Renal cortex interstitium (tissue), 11 donors: ENCODE measurements around the gene CSRNP3. TPM values are rescaled to one million over a fixed set of nuclear protein-coding genes. Genes with fewer than 3 reads are reported as not detected.
A peak's percentile ranks its signal among the peaks of the same experiment; 100 is the strongest.
"Not testable (repeated sequence)": the region's sequence is repeated elsewhere in the genome, so short reads cannot be mapped to it uniquely, and the experiment has no call there.

Source experiments
- DNase-seq, 11 donors: peaks; one replicate each; pipeline ENCODE4 v3.0.0-alpha.2; 2013; ENCODE audit warnings: low read depth in 9 of 11, low spot score in 4 of 11; ENCODE audit errors: extremely low read depth in 1 of 11
- polyA plus RNA-seq, 3 donors: library from polyadenylated mRNA; unstranded; fragments of 120-200 nt; gene quantifications; one replicate each; pipeline ENCODE4 v1.2.1, GENCODE V29; 2013; ENCODE audit not compliant: insufficient read length in 3 of 3

Gene CSRNP3
- polyA plus RNA-seq, 3 donors: 9.5 to 10.5 (median 9.9) TPM

DNA sequence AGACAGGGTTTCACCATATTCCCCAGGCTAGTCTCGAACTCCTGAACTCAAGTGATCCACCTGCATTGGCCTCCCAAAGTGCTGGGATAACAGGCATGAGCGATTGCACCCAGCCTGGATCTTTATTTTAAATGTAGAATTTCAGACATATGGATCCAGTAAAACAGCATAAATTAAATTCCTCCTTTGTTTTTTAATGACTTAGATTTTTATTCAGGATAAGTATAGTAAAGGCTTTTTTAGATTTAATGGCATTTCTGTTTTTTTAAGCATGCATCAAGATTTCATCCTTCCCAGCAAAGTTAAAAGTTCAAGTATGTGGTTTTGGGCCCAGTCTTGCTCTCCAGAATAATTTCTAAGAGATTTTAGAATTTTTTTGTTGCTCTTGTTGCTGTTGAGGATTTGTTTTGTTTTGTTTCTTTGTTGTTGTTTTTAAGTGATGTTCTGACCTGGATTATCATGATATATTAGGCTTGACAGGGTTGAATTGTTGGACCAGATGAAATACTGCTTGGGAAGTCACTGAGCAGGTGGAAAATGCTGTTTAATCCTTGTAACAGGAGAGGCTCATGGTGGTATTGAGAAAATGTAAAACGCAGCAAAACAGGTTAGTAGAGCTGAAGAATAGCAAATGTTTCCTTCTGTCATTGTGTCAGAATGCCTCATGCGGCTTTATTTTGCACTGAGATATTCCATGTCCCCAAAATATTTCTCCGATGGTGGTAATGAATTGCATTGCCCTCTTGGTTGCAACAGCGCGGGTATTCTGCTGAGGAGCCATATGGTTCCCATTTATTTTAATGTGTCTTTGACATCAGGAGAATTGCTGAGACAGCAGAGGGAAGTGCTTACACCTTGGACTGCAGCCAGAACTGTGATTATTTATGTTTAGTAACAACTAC is 176.7 kb downstream of the CSRNP3 start:
- DNase-seq: peak; percentile 22 to 65 (median 40)

DNA sequence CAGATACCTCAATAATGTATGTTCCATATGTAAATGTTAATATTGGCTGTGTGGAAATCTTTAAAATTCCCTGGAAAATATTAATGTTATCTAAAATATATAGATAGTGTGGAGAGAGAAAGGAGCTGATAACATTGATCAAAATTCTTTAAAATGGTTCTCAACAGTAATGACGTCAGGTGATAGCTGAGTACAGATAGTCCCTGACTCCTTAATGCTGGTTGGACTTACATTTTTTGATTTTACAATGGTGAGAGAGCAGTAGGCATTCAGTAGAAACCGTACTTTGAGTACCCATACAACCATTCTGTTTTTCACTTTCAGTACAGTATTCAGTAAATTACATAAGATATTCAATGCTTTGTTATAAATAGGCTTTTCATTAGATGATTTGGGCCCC is 177.9 kb downstream of the CSRNP3 start:
- no peak for DNase-seq

DNA sequence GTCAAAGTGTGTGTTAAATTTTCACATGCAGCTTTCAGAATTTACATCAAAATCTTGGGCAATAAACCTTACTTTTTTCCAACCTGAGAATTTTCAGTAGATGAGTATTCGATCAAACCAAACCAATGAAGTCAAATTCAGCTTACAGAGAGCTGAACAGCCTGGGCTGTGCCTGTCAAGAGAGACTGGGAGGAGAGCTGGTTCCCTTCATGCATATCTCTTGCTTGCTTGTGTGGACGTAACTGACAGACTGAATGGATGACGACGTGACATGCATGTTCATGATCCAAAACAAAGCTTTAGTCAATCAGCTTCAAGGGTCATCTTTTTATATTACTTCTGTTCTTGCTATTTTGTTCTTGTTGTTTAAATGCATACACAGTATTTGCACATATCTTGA is 179.3 kb downstream of the CSRNP3 start:
- DNase-seq: no peak

DNA sequence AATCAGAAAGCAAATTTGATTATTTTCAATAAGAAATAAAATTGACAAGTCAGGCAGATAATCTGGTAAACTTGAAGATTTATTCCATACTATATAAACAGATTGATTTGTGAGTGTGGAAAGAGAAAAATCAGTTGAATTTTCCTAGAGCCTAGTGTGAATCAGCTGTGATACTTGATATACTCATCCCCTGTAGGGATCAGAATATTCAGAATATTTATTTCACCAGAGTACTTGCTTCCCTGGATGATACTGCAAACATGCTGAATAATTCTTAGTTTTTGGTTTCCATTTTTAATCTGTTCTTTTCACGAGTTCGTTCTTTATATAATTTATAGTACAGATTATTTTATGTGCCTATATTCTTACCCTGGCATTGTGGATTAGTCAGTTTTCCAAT is 181.7 kb downstream of the CSRNP3 start:
- DNase-seq: no peak

DNA sequence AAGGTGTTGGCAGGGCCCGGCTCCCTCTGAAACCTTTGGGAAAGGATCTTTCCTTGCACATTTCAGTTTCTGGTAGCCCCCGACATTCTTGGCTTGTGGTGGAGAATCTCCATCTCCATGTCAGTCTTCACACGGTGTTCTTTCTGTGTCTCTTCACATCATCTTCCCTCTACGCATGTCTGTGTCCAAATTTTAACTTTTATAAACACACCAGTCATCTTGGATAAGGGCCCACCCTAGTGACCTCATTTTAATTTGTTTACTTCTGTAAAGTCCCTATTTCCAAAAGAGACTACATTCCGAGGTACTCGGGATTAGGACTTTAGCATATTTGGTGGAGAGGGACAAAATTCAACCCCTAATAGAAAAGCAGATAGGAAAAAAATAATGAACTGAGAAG is 186.2 kb downstream of the CSRNP3 start:
- no peak for DNase-seq

DNA sequence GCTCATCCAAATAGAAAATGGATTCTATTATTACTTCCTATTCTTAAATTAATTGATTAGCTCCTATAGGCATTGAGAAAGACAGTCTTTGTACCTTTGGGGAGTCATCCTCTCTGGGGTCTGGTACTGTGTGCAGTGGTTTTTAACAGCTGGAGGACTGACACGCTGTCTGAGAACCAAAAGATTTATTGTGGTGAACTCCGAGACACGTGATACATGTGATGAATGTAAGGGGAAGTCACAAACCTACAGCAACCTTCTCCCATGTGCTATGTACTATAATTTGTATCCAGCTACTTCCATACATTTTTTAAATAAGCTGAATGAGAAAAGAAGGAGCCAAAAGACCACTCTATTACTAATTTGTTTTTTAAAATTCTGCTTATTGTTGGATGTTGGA is 190.9 kb downstream of the CSRNP3 start:
- no peak for DNase-seq

DNA sequence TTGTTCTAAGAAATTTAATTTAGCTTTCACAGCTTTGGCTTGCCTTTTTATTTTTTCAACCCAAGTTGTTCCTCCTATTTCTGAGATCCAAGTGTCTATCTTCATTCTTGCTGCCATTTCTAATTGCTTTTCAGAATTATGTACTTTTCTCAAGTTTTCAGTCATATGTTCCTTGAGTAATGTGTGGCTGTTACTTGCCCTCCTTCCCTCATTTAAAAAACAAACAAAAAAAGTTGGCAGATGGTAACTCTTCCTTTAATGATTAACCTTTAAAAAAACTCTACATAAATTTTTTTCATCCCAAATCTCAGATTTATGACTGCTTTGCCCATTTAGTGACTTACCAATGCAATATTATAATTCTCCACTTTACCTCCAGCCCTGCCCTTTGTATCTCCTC is 193.2 kb downstream of the CSRNP3 start:
- no peak for DNase-seq

DNA sequence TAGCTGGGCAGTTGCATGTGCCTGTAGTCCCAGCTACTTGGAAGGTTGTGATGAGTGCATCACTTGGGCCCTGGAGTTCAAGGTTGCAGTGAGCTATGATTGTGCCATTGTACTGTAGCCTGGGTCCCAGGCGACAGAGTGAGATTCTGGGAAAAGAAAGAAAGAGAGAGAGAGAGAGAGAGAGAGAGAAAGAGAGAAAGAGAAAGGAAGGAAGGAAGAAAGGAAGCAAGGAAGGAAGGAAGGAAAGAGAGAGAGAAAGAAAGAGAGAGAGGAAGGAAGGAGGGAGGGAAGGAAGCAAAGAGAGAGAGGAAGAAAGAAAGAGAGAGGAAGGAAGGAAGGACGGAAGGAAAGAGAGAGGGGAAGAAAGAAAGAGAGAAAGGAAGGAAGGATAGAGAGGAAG is 196.1 kb downstream of the CSRNP3 start:
- no peak for DNase-seq

DNA sequence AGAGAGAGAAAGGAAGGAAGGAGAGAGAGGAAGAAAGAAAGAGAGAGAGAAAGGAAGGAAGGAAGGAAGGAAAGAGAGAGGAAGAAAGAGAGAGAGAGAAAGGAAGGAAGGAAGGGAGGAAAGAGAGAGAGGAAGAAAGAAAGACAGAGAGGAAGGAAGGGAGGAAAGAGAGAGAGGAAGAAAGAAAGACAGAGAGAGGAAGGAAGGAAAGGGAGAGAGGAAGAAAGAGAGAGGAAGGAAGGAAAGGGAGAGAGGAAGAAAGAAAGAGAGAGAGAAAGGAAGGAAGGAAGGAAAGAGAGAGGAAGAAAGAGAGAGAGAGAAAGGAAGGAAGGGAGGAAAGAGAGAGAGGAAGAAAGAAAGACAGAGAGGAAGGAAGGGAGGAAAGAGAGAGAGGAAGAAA is 196.6 kb downstream of the CSRNP3 start:
- not testable (repeated sequence) for DNase-seq

DNA sequence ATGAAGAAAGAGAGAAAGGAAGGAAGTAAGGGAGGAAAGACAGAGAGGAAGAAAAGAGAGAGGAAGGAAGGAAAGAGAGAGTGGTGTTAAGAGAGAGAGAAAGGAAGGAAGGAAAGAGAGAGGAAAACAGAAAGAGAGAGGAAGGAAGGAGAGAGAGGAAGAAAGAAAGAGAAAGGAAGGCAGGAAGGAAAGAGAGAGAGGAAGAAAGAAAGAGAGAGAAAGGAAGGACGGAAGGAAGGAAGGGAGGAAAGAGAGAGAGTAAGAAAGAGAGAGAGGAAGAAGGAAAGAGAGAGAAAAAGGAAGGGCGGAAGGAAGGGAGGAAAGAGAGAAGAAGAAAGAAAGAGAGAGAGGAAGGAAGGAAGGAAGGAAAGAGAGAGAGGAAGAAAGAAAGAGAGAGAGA is 197.1 kb downstream of the CSRNP3 start:
- no peak for DNase-seq

DNA sequence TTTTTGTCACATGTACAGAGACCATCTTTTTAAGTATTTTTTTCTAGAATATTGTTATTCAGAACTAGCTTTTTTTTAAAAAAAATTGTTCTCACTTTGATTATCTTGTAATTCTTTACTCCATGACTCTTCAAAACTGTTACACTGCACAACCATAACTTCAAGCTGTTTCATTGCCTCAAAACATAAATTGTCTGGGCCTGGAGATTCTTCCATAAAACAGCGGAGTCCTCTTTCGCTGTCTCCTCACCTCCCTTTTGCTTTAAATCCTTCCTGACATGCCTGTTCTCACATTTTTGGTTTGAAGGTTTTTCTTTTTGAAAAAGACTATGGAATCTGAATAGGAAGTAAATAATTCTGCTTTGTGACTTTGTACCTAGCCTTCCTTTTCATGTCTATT is 197.9 kb downstream of the CSRNP3 start:
- DNase-seq: no peak

DNA sequence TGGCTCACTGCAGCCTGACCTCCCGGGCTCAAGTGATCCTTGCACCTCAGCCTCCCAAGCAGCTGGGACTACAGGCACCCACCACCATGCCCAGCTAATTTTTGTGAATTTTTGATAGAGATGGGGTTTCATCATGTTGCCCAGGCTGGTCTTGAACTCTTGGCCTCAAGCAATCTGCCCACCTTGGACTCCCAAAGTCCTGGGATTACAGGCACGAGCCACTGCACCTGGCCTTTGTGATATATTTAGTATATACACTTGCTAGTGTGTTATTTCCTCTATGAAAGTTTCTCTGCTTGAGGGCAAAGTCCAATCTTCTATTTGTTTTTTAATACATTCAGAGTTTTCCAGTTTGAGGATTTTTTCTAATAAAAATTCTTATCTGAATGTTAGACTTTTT is 205.3 kb downstream of the CSRNP3 start:
- DNase-seq: no peak

DNA sequence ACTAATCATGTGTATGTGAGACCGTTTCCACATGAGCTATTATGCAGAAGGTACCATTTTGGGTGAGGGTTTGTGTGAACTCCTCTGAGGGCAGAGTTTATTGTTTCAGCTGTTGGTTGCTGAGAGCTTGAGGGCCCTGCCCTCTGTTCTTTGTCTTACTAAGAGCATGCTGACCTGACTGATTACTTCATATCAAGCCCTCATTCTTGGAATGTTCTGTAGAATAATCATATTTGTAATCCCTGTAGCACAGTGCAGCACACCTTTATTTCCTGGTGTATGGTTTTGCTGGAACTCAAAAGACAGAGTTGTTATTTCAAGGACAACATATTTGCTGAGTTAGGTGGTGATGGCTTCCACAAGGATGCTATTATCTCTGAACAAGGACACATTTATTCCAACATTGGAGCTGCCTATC is 206.1 kb downstream of the CSRNP3 start:
- no peak for DNase-seq

DNA sequence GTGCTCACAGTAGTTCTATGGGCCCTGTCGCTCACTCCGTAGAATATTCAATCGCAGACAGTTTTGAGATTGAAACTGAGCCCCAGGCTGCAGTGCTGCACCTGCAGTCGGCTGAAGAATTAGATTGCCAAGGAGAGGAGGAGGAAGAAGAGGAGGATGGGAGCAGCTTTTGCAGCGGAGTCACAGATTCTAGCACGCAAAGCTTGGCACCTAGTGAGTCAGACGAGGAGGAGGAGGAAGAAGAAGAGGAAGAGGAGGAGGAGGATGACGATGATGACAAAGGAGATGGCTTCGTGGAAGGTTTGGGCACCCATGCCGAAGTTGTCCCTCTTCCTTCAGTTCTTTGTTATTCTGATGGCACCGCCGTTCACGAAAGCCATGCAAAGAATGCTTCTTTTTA is 209.4 kb downstream of the CSRNP3 start:
- no peak for DNase-seq

DNA sequence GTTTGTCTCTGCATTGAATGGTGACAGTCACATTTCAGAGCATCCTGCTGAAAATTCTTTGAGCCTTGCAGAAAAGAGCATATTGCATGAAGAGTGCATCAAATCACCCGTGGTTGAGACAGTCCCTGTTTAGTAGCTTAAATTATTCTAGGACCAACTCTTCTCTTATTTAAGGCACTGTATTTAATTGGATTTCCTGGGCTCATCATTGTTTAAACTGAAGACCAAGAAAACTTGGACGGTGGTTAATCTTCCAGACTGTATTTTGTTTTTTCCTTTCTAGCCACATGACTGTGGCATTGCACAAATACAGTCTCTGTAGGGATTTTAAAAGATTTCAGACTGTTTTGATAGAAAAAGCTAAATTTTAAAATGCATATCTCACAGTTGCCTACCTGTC is 210.1 kb downstream of the CSRNP3 start:
- no peak for DNase-seq

DNA sequence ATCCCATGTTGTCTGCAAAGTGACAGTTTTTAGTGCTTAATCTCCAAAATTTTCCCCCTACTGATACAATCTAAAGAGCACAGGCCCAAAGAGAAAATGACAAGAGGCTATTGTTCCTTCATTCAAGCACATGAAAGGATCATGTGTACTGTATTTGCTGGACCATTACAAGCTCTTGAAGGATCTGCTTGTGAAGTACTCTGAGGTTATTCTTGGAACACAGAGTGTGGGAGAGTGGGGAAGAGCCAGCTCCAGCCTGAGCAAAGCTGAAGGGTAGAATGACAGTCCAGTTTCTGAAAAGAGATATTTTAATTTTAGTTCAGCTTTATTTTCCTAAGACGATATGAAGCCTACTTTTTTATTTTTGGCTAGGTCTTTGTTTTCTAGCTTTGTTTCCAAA is 212.3 kb downstream of the CSRNP3 start:
- no peak for DNase-seq

DNA sequence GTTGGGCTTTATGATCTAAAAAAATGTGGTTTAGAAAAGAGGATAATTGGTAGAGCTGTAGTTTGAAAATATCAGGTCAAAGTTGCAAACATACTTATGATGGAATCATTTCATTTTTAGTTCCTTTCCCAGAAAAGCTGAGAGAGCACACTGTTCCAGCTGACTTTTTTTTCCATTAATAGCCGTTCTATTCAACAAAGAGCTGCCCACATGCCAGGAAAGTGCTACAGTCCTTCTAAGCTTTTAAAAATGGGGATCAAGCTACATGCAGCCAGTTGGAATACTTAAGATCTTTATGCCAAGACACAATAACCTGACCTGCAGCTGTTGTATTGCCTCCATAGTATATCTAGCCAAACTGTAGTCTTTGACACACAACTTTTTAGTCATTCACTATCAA is 213.0 kb downstream of the CSRNP3 start:
- no peak for DNase-seq

DNA sequence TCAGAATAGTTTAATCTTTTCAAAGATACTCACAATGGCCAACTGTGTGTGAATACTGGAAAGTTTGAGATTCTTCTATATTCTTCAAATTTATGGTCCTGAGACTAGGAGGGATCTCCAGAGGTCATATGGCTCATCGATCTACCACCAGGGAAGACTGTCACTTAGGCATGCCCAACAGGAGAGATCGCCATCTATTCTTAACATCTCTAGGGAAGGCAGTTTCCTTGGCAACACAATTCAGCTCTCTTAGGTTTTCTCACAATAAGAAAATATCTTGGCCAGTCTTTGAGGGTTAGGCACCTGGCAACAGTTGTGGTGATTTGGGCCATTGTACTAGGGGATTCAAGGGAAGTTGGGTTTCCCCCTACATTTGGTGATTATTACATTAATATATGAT is 217.3 kb downstream of the CSRNP3 start:
- no peak for DNase-seq

DNA sequence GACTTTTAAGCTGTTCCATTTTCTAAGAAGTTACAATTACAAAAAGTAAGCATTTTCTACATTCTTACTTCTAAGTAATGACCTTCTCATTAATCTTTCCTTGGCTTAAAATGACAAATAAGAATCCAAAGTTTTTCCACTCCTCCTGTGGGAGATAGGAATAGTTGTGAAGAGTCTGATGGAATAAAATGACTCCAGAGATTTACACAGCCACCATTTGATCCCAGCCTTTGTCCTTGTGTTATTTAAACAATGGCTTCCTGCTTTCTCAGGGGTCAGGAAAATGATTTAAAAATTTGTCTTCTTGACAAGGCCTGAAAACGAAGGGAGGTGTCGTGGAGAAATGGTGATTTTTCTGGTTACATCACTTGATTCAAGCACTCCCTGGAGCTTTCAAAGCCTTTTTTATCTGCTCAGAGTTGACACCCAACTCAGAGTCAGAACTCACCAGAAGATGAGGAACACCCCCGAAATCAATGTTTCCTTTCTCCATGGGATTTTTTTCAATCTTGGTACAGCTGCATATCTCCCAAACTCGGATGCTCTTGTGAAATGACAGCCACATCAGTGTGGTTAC is 218.0 kb downstream of the CSRNP3 start:
- DNase-seq: no peak

DNA sequence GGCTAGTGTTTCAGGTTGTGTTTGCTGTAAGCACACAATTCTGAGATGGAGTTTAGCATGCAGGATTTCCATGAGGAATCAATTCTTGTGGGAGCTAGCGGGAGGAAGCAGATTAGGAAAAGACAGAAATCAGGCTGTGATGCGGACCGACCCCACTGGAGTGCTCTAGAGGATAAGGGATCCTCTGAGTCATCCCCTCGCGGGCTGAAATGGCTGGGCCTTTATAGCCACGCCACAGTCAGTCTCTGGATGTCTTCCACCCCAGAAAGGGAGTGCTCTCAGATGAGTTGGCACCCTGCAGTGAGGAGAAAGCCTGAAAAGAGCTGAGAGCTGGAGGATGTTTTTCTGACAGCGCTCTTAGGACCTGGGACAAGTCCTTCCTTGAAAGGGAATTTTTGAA is 222.1 kb downstream of the CSRNP3 start:
- DNase-seq: no peak

DNA sequence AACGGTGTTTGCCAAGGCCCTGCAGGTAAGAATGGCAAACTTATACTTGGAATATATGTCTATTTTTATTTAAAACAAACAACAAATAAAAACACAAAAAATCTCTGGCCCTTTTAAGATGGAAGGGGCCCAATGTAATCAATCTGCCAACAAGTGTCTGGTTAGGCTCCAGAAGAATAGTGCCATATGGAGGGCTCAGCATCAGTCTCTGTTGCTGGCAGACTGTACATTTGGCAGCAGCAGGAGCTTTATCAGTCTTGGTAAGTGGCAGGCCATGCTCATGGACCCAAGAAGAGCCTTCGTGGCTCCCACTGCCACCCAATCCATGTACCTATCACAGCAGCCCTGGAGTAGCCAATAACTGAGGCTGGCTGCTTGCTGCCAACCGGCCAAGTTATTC is 223.4 kb downstream of the CSRNP3 start:
- no peak for DNase-seq
